ELF-1 (cell line): Measurements from ENCODE around the gene GIT2.
"Not testable (repeated sequence)": the region's sequence is repeated elsewhere in the genome, so short reads cannot be mapped to it uniquely, and the experiment has no call there.

ENCODE experiments used
- DNase-seq: peaks from one replicate; pipeline ENCODE4 v3.0.0-alpha.2; 2016; ENCODE audit warnings: low read depth, low spot score

Gene GIT2

GRCh38 chr12:109946505-109946904 is 49.7 kb downstream of the GIT2 start:
- DNase-seq = peak; percentile 24

GRCh38 chr12:109944561-109945359 is 51.4 kb downstream of the GIT2 start:
- peak; percentile 90 for DNase-seq

GRCh38 chr12:109943811-109944210 is 52.4 kb downstream of the GIT2 start:
- DNase-seq = no peak

GRCh38 chr12:109940339-109940923 is 55.7 kb downstream of the GIT2 start:
- no peak for DNase-seq

- no peak for DNase-seq
These were observed 56.7 kb downstream of the GIT2 start for GRCh38 chr12:109939504-109939903.

- no peak for DNase-seq
These were observed 57.2 kb downstream of the GIT2 start for GRCh38 chr12:109938947-109939346.

- DNase-seq = no peak
These were observed 58.8 kb downstream of the GIT2 start for GRCh38 chr12:109937371-109937770.

GRCh38 chr12:109934026-109934425 is 62.1 kb downstream of the GIT2 start:
- DNase-seq = no peak

GRCh38 chr12:109932878-109933503 is 63.2 kb downstream of the GIT2 start:
- no peak for DNase-seq

GRCh38 chr12:109931143-109931542 is 65.0 kb downstream of the GIT2 start:
- no peak for DNase-seq

- no peak for DNase-seq
These were observed 66.0 kb downstream of the GIT2 start for GRCh38 chr12:109930028-109930800.

GRCh38 chr12:109929326-109929725 is 66.8 kb downstream of the GIT2 start:
- not testable (repeated sequence) for DNase-seq

GRCh38 chr12:109928058-109928656 is 68.0 kb downstream of the GIT2 start:
- no peak for DNase-seq

- peak; percentile 24 for DNase-seq
These were observed 68.5 kb downstream of the GIT2 start for GRCh38 chr12:109927622-109928021.

- DNase-seq = no peak
These were observed 69.5 kb downstream of the GIT2 start for GRCh38 chr12:109926488-109927210.

- no peak for DNase-seq
These were observed 70.2 kb downstream of the GIT2 start for GRCh38 chr12:109926016-109926415.

- DNase-seq = no peak
These were observed 70.9 kb downstream of the GIT2 start for GRCh38 chr12:109925185-109925840.

- DNase-seq = no peak
These were observed 72.5 kb downstream of the GIT2 start for GRCh38 chr12:109923481-109924245.

- no peak for DNase-seq
These were observed 73.1 kb downstream of the GIT2 start for GRCh38 chr12:109923038-109923437.

- DNase-seq = no peak
These were observed 74.2 kb downstream of the GIT2 start for GRCh38 chr12:109921982-109922381.
